ENCODE results near the gene BCL2L1. TPM values are rescaled to one million over a fixed set of nuclear protein-coding genes. Genes with fewer than 3 reads are reported as not detected.

Gene BCL2L1
- total and polyA plus RNA-seq, 9 donors, result 27.5 to 48.2 (median 40.1) TPM

DNA sequence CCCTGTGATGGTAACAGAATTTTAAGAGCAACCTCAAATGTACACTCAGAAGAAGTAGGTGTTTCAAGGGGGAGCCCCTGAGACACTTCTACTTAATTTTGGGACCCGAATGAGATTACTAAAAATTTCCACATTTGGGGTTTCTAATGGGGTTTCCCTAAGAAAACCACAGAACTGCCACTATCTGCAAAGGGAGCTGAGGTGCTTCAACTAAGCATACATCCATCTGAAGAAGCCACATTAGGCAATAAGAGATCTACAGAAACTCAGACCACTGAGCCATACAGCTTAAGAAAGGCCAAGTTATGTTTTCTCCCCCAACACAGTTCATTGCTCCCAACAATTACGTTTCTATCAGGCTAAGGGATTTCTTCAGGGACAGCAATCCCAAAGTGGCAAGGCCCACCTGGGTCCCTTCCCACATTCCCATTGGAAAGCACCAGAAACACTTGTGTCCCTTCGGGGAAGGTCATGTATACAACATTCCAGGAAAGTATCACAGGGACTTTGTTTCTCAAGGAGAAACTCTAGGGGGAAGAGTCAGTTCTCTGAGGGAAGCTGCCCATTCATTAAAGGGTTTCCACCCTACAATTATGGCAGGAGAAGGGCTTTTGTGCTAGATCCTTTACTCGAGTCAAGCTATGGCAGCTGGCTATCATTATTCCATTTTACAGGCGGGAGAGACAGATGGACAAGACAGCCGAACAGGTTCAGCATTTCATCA, 5.0 kb downstream of the BCL2L1 start:
- Histone ChIP-seq H3K27me3 (ENCODE audit: control insufficient read depth, insufficient read depth, low read length) (no peaks in the 10 kb centered on the region), H3K36me3 (ENCODE audit: control insufficient read depth, insufficient read depth, low read length) (peaks cover 42% of the 10 kb centered on the region), H3K27ac (ENCODE audit: low read length) (no peak overlapping the region), H3K9me3 (replicated peaks; ENCODE audit: control insufficient read depth, low read depth, low read length) (no peaks in the 10 kb centered on the region), H3K4me3 (ENCODE audit: low read length) (no peak overlapping the region), H3K4me1 (ENCODE audit: control insufficient read depth, insufficient read depth, low read length) (peaks cover 55% of the 10 kb centered on the region)
- no peak for DNase-seq
- 63% methylated on average over 2 of the region's 6 CpGs for WGBS (ENCODE audit: insufficient coverage)

DNA sequence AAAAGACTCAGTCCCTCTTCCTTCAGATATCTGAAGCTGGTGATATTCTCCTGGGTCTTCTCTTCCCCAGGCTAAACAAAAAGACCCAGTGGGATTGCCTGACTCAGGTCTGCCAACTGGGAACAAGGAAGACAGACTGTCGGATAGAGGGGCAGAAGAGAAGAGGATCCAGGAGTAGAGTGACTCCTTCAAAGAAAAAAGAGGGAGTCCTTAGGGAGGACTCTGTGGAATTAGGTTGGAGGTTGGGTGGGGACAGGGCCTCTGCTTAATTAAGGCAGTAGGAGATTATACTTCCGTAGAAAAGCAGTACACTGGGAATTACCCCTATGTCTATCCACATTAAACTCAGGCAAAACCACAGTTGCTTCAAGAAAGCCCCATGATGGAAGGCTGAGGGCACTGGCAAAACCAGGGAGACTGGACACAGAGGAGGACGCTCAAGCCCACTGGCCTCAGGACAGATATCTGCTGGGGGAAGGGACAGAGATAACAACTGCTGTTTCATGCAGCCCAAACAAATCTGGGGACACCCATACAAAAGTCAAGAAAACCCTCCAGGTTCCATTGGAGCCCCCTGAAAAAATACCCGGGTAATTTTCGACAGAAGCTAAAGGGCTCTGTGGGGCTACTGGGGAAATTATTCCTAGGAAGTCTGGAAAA, 5.7 kb downstream of the BCL2L1 start:
- Histone ChIP-seq H3K36me3 (ENCODE audit: control insufficient read depth, insufficient read depth, low read length) (peaks cover 42% of the 10 kb centered on the region), H3K4me1 (ENCODE audit: control insufficient read depth, insufficient read depth, low read length) (peaks cover 60% of the 10 kb centered on the region)
- 75% methylated on average over 2 of the region's 5 CpGs for WGBS (ENCODE audit: insufficient coverage)

DNA sequence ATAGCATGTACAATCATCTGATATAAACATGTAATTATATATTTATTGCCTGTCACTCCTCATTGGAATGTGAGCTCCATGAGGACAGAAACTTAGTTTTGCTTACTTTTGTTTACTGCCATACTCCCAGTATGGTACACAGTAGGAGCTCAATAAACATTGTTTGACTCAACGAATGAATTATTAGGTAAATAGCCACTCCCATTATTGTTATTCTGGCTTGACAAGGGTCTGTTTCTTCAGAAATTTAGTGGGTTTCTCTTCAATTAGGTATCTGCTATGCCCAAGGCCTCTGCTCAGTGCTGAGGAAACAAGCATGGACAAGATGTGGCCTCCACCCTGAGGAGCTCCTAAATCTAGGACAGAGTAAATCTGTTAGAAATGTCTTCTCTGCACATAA, 6.3 kb downstream of the BCL2L1 start:
- Histone ChIP-seq H3K4me3 (ENCODE audit: low read length) (no peak overlapping the region), H3K36me3 (ENCODE audit: control insufficient read depth, insufficient read depth, low read length) (peaks cover 42% of the 10 kb centered on the region), H3K9me3 (replicated peaks; ENCODE audit: control insufficient read depth, low read depth, low read length) (no peaks in the 10 kb centered on the region), H3K4me1 (ENCODE audit: control insufficient read depth, insufficient read depth, low read length) (peaks cover 54% of the 10 kb centered on the region), H3K27me3 (ENCODE audit: control insufficient read depth, insufficient read depth, low read length) (no peaks in the 10 kb centered on the region), H3K27ac (ENCODE audit: low read length) (no peak overlapping the region)
- no CpG with 5 or more reads among the region's 1 CpG for WGBS (ENCODE audit: insufficient coverage)
- DNase-seq, result no peak

More for the DNA sequence above, 5.7 kb downstream of the BCL2L1 start:
- Histone ChIP-seq H3K27me3 (ENCODE audit: control insufficient read depth, insufficient read depth, low read length) (no peaks in the 10 kb centered on the region), H3K27ac (ENCODE audit: low read length) (no peak overlapping the region), H3K4me3 (ENCODE audit: low read length) (no peak overlapping the region), H3K9me3 (replicated peaks; ENCODE audit: control insufficient read depth, low read depth, low read length) (no peaks in the 10 kb centered on the region)
- DNase-seq, result no peak

DNA sequence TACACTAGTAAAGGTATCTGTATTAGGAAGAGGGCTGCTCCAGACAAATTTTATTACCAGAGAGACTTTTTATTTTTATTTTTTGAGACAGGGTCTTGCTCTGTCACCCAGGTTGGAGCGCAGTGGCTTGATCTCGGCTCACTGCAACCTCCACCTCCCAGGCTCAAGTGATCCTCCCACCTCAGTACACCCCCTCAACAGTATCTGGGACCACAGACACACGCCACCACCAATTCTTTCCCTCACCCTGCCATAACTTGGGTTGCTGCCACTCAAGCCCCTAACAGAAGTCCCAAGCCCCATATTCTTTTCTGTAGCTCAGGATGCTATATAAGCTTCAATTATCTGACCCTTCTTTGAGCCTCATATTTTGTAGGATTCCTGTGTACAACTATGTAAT, 6.9 kb downstream of the BCL2L1 start:
- H3K4me3 ChIP-seq (ENCODE audit: low read length), result no peak overlapping the region
- WGBS (ENCODE audit: insufficient coverage), result 50% methylated on average over 2 of the region's 3 CpGs
- DNase-seq, result no peak
- H3K4me1 ChIP-seq (ENCODE audit: control insufficient read depth, insufficient read depth, low read length), result peaks cover 50% of the 10 kb centered on the region
- H3K9me3 ChIP-seq (replicated peaks; ENCODE audit: control insufficient read depth, low read depth, low read length), result no peaks in the 10 kb centered on the region
- no peaks in the 10 kb centered on the region for H3K27me3 ChIP-seq (ENCODE audit: control insufficient read depth, insufficient read depth, low read length)
- no peak overlapping the region for H3K27ac ChIP-seq (ENCODE audit: low read length)
- H3K36me3 ChIP-seq (ENCODE audit: control insufficient read depth, insufficient read depth, low read length), result peaks cover 45% of the 10 kb centered on the region

DNA sequence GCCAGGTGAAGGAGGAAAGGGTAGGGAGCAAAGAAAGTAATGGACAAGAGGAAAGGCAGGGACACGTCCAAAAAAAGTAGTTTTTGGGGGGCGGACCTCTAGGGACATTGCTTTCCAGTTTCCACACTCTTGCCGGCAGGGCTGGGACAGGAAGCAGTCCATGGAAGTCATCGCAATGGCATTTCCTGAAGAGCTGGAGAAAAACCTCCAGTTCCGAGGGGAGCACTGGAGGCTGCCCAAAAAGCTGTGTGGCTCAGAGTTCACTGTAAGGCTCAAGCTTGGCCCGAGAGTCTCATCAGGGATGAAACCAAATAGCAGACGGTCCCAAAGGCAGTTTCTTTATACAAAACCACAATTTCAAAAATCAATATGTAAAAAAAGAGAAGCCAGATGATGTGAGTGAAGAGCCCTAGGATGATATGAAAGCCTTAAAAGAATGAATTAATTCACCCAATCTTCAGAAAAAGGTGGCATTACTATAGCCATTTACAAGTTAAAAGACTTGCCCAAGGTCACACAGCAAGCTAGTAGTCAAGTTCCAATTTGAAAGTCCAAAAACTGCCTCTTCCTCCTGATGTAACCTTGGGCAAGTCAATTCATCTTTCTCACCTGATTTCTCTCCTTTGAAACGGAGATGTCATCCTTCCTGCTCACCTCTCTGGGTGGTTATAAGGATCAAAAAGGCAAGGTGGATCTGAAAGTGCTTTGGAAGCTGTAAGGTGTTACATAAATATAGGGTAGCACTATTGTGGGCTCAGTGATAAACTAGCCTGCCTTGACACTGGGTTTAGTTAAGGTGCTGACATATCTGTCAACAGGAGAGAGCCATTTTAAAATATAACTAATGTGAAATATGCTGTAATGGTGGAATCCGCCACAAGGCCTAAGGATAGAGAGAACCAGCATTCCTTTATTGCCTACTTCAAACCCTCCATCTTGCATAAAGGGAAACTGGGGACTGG, 9.1 kb downstream of the BCL2L1 start:
- Histone ChIP-seq H3K4me3 (ENCODE audit: low read length) (no peak overlapping the region), H3K27me3 (ENCODE audit: control insufficient read depth, insufficient read depth, low read length) (no peaks in the 10 kb centered on the region), H3K36me3 (ENCODE audit: control insufficient read depth, insufficient read depth, low read length) (peaks cover 40% of the 10 kb centered on the region), H3K27ac (ENCODE audit: low read length) (peak overlapping the region; percentile 91), H3K9me3 (replicated peaks; ENCODE audit: control insufficient read depth, low read depth, low read length) (no peaks in the 10 kb centered on the region), H3K4me1 (ENCODE audit: control insufficient read depth, insufficient read depth, low read length) (peaks cover 35% of the 10 kb centered on the region)
- DNase-seq, result peak; percentile 94
- 6% methylated on average over 5 of the region's 9 CpGs for WGBS (ENCODE audit: insufficient coverage)

DNA sequence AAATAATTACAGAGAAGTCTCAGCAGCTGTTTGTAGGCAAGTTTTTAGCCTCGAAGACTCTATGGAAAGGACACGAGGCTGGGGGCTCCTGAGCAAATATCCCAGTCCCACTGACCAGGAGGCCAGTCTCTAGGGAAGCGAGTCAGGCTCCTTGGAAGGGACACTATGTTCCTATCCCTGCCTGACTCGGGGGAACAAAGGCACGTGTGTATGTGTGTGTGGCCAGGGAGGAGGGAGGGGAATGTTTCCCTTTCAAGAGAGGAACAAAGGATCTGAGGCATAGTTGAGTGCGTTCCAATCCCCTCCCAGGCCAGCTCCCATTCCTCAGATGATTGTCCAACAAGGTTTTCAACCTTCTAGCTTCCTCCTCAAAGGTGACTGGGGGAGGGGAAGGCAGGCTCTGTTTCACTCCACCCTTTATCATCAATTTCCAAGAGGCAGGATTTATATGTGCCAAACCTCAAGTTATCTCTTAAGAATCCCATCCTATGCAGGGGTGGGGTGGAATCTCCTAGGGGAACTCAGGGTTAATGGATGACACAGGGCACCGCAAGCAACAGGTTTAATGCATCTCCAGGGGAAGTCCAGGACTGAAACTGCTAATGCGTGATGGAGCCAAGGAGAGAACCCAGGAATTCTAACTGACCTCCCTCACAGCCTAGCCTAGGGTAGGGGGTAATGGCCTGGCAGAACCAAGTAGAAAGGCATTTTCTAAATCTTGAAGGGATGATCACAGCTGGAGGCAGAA, 9.9 kb downstream of the BCL2L1 start:
- peak; percentile 88 for DNase-seq
- 41% methylated on average over 2 of the region's 8 CpGs for WGBS (ENCODE audit: insufficient coverage)
- no peaks in the 10 kb centered on the region for H3K9me3 ChIP-seq (replicated peaks; ENCODE audit: control insufficient read depth, low read depth, low read length)
- peaks cover 43% of the 10 kb centered on the region for H3K36me3 ChIP-seq (ENCODE audit: control insufficient read depth, insufficient read depth, low read length)
- H3K27ac ChIP-seq (ENCODE audit: low read length), result peak overlapping the region; percentile 91
- no peaks in the 10 kb centered on the region for H3K27me3 ChIP-seq (ENCODE audit: control insufficient read depth, insufficient read depth, low read length)
- H3K4me1 ChIP-seq (ENCODE audit: control insufficient read depth, insufficient read depth, low read length), result peaks cover 38% of the 10 kb centered on the region
- no peak overlapping the region for H3K4me3 ChIP-seq (ENCODE audit: low read length)

DNA sequence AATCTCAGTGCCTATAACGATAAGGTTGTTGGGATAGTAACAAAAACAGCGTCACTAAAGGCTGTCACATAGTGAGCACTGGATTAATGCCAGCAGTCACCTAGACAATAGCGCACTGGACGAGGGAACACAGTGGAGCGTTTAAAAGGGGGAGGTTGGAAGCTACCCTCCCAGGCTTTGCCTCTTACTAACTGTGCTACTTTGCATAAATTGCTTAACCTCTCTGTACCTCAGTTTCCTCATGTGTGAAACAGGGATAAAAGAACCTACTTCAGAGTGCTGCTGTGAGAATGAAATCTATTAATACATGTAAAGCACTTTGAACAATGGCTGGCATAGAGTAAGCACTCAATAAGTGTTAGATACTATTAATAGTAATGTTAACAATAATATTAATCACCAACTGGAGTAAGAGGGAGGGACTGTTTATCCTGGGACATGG, 10.5 kb downstream of the BCL2L1 start:
- peaks cover 37% of the 10 kb centered on the region for H3K4me1 ChIP-seq (ENCODE audit: control insufficient read depth, insufficient read depth, low read length)

DNA sequence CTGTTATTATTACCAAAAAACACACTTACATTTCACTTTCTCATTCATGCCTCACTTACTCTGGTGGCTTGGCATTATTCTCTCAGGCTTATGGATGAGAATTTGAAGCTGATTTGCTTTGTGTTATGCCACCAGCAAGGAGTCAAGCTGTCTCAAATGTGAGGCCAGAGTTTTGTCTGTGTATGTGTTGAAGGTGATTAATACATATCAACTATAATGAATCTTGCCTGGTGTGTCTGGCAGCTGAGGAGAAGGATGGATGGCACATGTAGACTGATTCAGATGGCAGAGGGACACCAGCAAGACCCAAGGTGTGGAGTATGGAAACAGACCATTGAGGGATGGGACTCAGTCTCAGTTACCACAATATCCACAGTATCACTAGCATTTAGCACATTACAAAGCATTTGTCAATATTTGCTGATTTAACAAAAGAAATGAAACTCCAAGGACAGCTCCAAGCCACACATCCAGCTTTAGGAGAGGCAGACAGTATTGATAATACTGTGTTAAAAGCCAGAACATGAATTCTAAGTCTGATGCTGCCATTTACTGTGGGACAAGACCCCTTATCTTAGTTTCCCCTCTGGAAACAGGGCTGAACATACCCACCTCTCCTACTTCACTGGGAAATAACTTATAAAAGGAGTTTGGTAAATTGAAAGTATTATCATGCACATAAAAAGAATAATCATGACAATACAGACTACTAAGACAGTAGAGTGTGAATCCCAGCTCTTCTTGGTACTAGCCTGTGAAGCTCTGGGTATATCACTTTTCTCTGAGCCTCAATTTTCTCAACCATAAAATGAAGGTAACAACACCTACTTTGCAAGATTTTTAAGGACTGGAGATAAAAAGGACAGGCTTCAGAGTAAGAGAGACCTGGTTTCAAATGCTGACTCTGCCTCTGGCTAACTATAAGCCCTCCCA, 11.2 kb downstream of the BCL2L1 start:
- H3K27me3 ChIP-seq (ENCODE audit: control insufficient read depth, insufficient read depth, low read length), result no peaks in the 10 kb centered on the region
- H3K4me3 ChIP-seq (ENCODE audit: low read length), result no peak overlapping the region
- no peaks in the 10 kb centered on the region for H3K9me3 ChIP-seq (replicated peaks; ENCODE audit: control insufficient read depth, low read depth, low read length)
- peaks cover 37% of the 10 kb centered on the region for H3K4me1 ChIP-seq (ENCODE audit: control insufficient read depth, insufficient read depth, low read length)
- peaks cover 40% of the 10 kb centered on the region for H3K36me3 ChIP-seq (ENCODE audit: control insufficient read depth, insufficient read depth, low read length)
- peak overlapping the region; percentile 91 for H3K27ac ChIP-seq (ENCODE audit: low read length)
- DNase-seq, result no peak

More for the DNA sequence above, 10.5 kb downstream of the BCL2L1 start:
- Histone ChIP-seq H3K27me3 (ENCODE audit: control insufficient read depth, insufficient read depth, low read length) (no peaks in the 10 kb centered on the region), H3K27ac (ENCODE audit: low read length) (peak overlapping the region; percentile 91), H3K36me3 (ENCODE audit: control insufficient read depth, insufficient read depth, low read length) (peaks cover 41% of the 10 kb centered on the region), H3K9me3 (replicated peaks; ENCODE audit: control insufficient read depth, low read depth, low read length) (no peaks in the 10 kb centered on the region), H3K4me3 (ENCODE audit: low read length) (no peak overlapping the region)
- DNase-seq, result peak; percentile 57
- WGBS (ENCODE audit: insufficient coverage), result no CpG with 5 or more reads among the region's 5 CpGs
